Testis (tissue), 2 donors: ENCODE data around the gene BCL11B.

Experiments
- CTCF ChIP-seq, 3 experiments: fragments of 450-650 bp in 2 of 3; fragments of 200-600 bp in 1 of 3; sonication (generic) in 1 of 3; IDR thresholded peaks; one replicate each; pipeline ENCODE4 v1.5.1; 2016 to 2019; ENCODE audit warnings: antibody characterized with exemption in 3 of 3, mild to moderate bottlenecking in 2 of 3, moderate library complexity in 1 of 3
- POLR2A ChIP-seq: fragments of 450-650 bp; IDR thresholded peaks from one replicate; pipeline ENCODE4 v1.6.1; 2017; ENCODE audit warnings: antibody characterized with exemption, mild to moderate bottlenecking, moderate library complexity

- no peak for TF ChIP-seq CTCF (IDR thresholded peaks at IDR 0.05)
- TF ChIP-seq POLR2A, result no peak
These were observed 71.9 kb downstream of the BCL11B start for GRCh38 chr14:99199846-99200653.
